Stimulated activated CD4-positive, alpha-beta T cell treated with anti-CD3 and anti-CD28 coated beads, TNF-alpha, amount 100 ng/mL, for 4 hours (primary cell): ENCODE results near the gene IGFLR1.
"Not testable (repeated sequence)": the region's sequence is repeated elsewhere in the genome, so short reads cannot be mapped to it uniquely, and the experiment has no call there.

Source experiments
- DNase-seq, 3 experiments: peaks; one replicate each; pipeline ENCODE4 v3.0.0-alpha.2; 2020; ENCODE audit warnings: low read depth in 3 of 3

The IGFLR1 gene

DNA sequence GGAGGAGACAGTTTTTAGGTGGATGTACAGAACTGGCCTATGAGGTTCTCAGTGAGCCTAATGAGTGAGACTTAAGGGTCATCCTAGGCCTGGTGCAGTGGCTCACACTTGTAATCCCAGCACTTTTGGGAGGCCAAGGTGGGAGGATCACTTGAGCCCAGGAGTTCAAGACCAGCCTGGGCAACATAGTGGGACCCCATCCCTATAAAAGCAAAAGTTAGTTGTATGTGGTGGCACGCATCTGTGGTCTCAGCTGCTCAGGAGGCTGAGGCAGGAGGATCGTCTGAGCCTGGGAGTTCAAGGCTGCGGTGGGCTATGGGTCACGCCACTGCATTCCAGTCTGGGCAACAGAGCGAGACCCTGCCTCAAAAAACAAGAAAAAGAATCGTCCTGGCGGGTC, 18.1 kb downstream of the IGFLR1 start:
- DNase-seq: not testable (repeated sequence)

- DNase-seq: no peak
These were observed 18.6 kb downstream of the IGFLR1 start for GRCh38 chr19:35723671-35724070.

- DNase-seq: no peak
These were observed 19.4 kb downstream of the IGFLR1 start for GRCh38 chr19:35722897-35723296.

DNA sequence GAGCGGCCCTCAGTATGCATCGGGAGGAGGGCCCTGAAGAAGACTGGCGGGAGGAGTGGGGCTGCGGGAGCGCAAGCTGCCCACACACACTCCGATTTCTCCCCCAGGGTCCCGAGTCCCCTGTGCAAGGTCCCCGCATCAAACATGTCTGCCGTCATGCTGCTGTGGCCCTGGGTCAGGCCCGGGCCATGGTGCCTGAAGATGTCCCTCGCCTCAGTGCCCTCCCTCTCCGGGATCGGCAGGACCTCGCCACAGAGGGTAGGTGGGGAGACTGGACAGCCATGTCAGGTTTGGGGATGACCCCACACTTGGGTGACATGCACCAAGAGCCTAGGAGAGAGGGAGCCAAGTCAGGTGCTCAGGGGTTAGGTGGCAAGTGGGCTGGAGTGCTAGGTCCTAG, 19.8 kb downstream of the IGFLR1 start:
- DNase-seq: no peak

DNA sequence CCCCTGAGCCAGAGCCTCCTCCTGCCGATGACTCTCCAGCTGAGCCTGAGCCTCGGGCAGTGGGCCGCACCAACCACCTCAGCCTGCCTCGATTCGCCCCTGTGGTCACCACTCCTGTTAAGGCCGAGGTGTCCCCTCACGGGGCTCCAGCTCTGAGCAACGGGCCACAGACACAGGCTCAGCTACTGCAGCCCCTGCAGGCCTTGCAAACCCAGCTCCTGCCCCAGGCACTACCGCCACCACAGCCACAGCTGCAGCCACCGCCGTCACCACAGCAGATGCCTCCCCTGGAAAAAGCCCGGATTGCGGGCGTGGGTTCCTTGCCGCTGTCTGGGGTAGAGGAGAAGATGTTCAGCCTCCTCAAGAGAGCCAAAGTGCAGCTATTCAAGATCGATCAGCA, 20.9 kb downstream of the IGFLR1 start:
- no peak for DNase-seq

GRCh38 chr19:35720648-35721047, 21.6 kb downstream of the IGFLR1 start:
- DNase-seq: no peak

DNA sequence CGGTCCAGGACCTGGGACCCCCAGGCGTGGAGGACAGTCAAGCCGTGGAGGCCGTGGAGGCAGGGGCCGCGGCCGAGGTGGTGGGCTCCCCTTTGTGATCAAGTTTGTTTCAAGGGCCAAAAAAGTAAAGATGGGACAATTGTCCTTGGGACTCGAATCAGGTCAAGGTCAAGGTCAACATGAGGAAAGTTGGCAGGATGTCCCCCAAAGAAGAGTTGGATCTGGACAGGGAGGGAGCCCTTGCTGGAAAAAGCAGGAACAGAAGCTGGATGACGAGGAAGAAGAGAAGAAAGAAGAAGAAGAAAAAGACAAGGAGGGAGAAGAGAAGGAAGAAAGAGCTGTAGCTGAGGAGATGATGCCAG, 22.1 kb downstream of the IGFLR1 start:
- no peak for DNase-seq

DNA sequence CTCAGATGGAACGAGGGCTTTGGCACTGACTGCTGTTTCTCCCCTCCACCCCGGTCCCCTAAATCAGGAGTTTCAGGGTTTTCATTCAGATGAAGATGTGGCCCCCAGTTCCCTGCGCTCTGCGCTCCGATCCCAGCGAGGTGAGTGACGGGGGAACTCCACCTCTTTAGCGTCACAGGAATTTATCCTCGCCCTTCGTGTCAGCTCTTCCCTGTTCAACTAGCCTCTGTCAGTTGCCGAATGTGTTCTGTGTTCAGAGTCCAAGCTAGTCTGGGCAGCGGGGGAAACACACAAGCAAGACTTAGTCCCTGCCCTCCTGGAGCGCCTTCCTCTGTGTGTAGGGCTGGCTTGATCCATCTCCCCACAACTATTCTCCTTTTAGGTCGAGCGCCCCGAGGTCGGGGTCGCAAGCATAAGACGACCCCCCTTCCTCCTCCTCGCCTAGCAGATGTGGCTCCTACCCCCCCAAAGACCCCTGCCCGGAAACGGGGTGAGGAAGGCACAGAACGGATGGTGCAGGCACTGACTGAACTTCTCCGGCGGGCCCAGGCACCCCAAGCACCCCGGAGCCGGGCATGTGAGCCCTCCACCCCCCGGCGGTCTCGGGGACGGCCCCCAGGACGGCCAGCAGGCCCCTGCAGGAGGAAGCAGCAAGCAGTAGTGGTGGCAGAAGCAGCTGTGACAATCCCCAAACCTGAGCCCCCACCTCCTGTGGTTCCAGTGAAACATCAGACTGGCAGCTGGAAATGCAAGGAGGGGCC, 22.7 kb downstream of the IGFLR1 start:
- no peak for DNase-seq

GRCh38 chr19:35718345-35719041, 23.8 kb downstream of the IGFLR1 start:
- peak in 2 of 3 experiments; percentile 45 to 51 for DNase-seq

DNA sequence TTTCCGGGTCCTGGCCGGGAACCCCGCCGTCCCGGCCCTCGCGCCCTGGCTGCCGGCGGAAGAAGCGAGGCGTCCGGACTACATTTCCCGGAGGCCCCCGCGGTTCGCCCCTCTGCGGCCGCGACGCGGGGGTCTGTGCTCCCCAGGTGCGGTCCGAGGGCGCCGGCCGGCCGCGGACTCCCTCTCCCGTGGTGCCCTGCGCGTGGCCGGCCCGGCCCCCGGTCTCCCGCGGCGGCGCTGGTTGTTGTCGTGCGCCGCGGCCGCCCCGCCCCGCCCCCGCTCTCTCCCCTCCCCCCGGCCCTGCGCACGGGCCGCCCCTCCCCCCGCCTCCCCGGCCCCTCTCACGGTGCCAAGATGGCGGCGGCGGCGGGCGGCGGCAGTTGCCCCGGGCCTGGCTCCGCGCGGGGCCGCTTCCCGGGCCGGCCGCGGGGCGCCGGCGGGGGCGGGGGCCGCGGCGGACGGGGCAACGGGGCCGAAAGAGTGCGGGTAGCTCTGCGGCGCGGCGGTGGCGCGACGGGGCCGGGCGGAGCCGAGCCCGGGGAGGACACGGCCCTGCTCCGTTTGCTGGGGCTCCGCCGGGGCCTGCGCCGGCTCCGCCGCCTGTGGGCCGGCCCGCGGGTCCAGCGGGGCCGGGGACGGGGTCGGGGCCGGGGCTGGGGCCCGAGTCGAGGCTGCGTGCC, 24.4 kb downstream of the IGFLR1 start, which contains the start of gene KMT2B:
TSS of gene KMT2B (plus strand) at position 339 of the 680 bp plus-strand sequence. CDS start at position 355, 16 bp downstream.
- peak in 1 of 3 experiments; percentile 54 for DNase-seq

DNA sequence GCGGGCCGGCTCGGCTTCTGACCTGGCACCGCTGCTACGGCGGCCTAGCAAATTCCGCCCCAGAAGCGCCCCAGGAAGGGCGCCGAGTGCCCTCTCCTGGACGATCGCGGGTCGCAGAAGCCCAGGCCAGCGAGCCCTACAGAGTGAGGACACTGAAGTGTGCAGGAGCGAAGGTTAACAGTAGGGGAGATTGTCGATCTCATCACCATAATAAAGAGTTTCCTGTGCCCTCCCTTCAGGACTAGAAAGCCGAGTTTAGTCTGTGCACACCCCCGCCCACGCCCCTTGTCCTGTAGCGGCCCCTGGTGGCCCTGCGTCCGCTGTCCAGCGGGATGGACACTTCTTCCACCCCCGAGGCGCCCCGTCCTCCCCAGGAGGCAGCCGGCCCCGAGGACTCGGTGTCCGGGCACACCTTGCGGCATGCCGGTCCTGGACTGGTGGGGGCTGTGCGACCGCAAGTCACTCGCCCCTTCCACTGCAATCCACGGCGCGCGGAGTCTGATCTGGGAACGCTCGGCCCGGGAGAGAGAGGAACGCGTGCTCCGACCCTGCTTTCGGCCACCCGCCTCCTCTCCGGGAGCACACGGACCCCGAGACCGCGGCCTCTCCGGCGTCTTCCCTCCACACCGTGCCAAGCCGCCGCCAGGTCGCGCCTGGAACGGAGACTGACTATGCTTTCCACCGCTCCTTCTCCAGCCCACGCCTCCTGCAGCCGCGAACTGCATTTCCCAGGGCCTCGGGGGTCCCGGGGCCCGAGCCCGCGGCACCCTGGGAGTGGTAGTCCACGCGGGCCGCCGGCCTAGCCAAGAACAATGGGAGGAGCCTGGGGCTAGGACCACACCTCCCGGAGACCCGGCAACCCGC, 25.2 kb downstream of the IGFLR1 start:
- DNase-seq: peak; percentile 93 to 94 (median 93)

GRCh38 chr19:35715981-35716800, 26.1 kb downstream of the IGFLR1 start:
- DNase-seq: no peak

DNA sequence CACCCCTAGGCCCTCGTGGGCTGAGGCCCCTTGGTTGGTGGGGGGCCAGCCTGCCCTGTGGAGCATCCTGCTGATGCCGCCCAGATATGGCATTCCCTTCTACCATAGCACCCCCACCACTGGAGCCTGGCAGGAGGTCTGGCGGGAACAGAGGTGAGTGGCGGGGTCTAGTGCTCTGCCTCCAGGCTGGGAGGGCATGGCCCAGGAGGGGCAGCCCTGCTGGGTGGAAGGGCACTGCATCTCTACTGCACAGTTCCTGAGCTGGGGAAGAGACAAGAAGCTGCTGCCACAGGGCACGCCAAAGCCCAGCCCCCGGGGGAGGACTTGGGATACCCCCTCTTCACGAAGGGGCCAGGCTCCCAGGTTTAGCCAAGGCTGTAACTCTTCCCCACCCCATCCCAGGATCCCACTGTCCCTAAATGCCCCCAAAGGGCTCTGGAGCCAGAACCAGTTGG, 26.9 kb downstream of the IGFLR1 start:
- no peak for DNase-seq

DNA sequence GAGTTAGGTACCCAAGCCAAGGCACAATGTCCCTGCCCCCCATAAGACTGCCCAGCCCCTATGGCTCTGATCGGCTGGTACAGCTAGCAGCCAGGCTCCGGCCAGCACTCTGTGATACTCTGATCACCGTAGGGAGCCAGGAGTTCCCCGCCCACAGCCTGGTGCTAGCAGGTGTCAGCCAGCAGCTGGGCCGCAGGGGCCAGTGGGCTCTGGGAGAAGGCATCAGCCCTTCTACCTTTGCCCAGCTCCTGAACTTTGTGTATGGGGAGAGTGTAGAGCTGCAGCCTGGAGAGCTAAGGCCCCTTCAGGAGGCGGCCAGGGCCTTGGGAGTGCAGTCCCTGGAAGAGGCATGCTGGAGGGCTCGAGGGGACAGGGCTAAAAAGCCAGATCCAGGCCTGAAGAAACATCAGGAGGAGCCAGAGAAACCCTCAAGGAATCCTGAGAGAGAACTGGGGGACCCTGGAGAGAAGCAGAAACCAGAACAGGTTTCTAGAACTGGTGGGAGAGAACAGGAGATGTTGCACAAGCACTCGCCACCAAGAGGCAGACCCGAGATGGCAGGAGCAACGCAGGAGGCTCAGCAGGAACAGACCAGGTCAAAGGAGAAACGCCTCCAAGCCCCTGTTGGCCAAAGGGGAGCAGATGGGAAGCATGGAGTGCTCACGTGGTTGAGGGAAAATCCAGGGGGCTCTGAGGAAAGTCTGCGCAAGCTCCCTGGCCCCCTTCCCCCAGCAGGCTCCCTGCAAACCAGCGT, 27.5 kb downstream of the IGFLR1 start:
- no peak for DNase-seq

DNA sequence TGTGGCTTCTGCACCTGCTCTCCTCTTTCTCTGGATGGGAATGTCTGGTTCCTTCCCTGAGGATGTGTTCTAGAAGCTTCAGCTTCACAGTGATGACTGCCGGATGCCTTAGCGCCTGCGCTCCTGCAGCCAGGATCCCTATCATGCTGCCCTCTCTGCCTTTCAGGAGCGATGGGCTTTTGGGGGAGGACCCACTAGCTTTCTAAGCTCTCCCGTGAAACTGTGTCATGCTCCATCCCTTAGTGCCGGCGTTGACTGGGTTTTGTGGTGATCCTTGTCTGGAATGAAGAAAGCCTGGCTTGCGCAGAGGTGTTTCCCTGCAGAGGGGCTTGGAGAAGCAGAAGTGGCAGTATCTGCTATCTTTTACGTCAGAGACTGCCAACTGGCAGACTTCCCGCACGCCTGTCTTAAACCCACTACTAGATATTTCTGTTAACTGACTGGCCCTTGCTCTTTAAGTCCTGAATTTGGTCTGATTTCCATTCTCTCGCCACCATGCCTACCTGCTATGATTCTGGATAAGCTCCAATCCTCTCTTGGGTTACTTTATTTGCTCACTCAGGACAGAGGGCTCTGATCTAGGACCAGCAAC, 28.3 kb downstream of the IGFLR1 start:
- DNase-seq: no peak

DNA sequence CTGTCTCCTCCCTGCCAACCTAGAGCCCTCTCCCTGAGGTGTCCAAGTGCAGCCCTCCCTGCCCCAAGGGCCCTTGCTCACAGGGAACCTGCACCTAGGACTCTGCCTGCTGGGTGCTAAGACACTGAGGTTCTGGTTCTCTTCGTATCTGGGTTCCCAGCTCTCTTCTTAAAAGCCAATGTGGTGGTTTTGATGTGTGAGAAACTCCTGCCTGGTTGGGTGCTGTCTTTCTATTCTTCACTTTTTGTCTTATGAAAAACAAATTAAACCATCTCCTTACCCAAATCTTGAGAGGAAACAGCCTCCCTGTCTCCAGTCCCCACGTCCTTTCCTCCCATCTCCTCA, 28.8 kb downstream of the IGFLR1 start:
- no peak for DNase-seq

DNA sequence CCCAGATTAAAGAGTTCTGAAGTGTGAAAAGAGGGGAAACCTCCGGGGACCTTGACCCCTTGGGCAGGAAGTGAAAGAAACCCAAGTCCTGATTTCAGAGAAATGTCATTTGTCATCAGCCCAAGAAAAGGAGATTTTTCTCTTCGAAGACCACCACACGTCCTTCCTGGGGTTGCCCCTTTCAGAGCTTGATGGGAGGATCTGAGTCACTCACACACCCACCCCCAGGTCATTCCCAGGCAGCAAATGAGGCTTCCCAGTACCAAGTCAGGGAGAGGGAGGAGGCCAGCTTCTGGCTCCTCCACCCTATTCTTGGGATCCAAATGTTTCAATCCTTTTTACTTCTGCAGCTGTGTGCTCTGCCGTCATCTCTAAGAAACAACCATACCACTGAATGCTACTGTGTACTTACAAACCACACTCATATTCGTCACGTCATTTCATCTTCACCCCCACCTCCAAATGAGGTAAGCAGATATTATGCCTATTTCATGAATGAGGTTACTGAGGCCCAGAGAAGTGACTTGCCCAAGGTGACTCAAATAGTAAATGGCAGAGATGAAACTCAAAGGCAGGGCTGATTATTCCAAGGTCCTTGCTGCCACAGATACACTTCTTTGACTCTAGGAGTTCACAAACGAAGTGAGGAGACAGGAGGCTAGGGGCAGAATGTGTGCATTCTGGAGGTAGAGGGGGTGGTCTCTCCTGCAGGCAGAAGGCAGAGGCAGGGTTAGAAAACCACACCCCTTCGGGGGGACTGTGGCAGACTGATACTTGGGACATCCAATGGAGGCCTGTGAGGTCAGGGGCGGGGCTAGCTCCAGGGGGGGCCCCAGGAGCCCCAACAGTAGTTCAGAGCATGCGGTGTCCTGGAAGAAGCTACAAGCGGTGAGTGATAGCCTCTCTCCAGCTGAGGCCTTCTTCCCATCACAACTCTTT, 29.4 kb downstream of the IGFLR1 start:
- peak in 1 of 3 experiments; percentile 44 for DNase-seq
